Measurements from ENCODE around the gene MUC4. TPM values are rescaled to one million over a fixed set of nuclear protein-coding genes. Genes with fewer than 3 reads are reported as not detected.

MUC4 gene
- total RNA-seq, 4 donors from 2014 or later: not detected

GRCh38 chr3:195822131-195822696 is 10.5 kb upstream of the MUC4 start:
- WGBS, 2 donors: 79 to 86% methylated on average over 16 of the region's 16 CpGs
- no peaks in the 10 kb centered on the region for H3K9me3 ChIP-seq
- no peak for TF ChIP-seq POLR2A (IDR thresholded peaks at IDR 0.05)
- no peak for TF ChIP-seq CTCF (IDR thresholded peaks at IDR 0.05)
- no peak for TF ChIP-seq EP300 (IDR thresholded peaks at IDR 0.05)

GRCh38 chr3:195821403-195822130 is 9.8 kb upstream of the MUC4 start:
- Histone ChIP-seq H3K27me3 (peaks cover 0 to 4% of the 10 kb centered on the region in 2 donors), H3K9me3 (no peaks in the 10 kb centered on the region), H3K4me1 (peaks cover 0 to 6% (median 0%) of the 10 kb centered on the region in 4 donors), H3K36me3 (no peaks in the 10 kb centered on the region), H3K4me3 (no peak overlapping the region), H3K27ac (no peak overlapping the region)
- no peak for TF ChIP-seq EP300 (IDR thresholded peaks at IDR 0.05)
- no peak for TF ChIP-seq POLR2A (IDR thresholded peaks at IDR 0.05)
- no peak for TF ChIP-seq CTCF (IDR thresholded peaks at IDR 0.05)
- WGBS, 2 donors: 84% methylated on average over 20 to 21 of the region's 21 CpGs
- no peak for DNase-seq (ENCODE audit: low spot score in 2 of 2)

More at GRCh38 chr3:195822131-195822696, 10.5 kb upstream of the MUC4 start:
- no peak for DNase-seq (ENCODE audit: low spot score in 2 of 2)
- H3K36me3 ChIP-seq: no peaks in the 10 kb centered on the region
- no peak overlapping the region for H3K4me3 ChIP-seq
- H3K27ac ChIP-seq: no peak overlapping the region
- H3K4me1 ChIP-seq: peaks cover 0 to 6% (median 0%) of the 10 kb centered on the region in 4 donors
- H3K27me3 ChIP-seq: peaks cover 0 to 4% of the 10 kb centered on the region in 2 donors

DNA sequence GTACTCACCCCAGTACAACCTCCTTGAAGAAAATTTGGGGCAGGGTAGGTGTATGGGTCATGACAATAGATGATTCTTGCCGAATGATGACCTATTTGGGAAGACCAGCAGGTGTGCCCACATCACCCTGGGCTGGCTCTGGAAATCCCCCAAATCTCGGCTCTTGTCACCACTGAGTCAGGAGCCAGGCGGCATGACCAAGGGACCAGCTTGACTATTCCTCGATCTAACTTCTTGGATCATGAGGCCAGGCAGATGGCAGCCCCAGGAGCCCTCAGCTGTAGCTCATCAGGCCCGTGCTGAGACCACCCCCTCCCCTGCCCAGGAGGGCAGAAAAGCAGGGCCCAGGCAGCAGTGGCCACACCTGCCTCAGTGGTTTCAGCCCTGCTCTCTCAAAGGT is 9.2 kb upstream of the MUC4 start:
- no peak overlapping the region for H3K4me3 ChIP-seq
- TF ChIP-seq POLR2A (IDR thresholded peaks at IDR 0.05) (no peak), EP300 (IDR thresholded peaks at IDR 0.05) (no peak), CTCF (IDR thresholded peaks at IDR 0.05) (no peak)
- H3K4me1 ChIP-seq: peaks cover 0 to 6% (median 0%) of the 10 kb centered on the region in 4 donors
- no peaks in the 10 kb centered on the region for H3K36me3 ChIP-seq
- no peak for DNase-seq (ENCODE audit: low spot score in 2 of 2)
- H3K27me3 ChIP-seq: peaks cover 0 to 4% of the 10 kb centered on the region in 2 donors
- H3K9me3 ChIP-seq: no peaks in the 10 kb centered on the region
- no peak overlapping the region for H3K27ac ChIP-seq
- WGBS, 2 donors: 81 to 83% methylated on average over 5 of the region's 5 CpGs

- H3K4me3 ChIP-seq: no peak overlapping the region
- no peak for DNase-seq (ENCODE audit: low spot score in 2 of 2)
- H3K9me3 ChIP-seq: no peaks in the 10 kb centered on the region
- H3K27me3 ChIP-seq: peaks cover 0 to 4% of the 10 kb centered on the region in 2 donors
- H3K36me3 ChIP-seq: no peaks in the 10 kb centered on the region
- H3K27ac ChIP-seq: no peak overlapping the region
- WGBS, 2 donors: 60 to 75% methylated on average over 8 of the region's 8 CpGs
- H3K4me1 ChIP-seq: peaks cover 0 to 6% (median 0%) of the 10 kb centered on the region in 4 donors
- TF ChIP-seq EP300 (IDR thresholded peaks at IDR 0.05): no peak
- TF ChIP-seq POLR2A (IDR thresholded peaks at IDR 0.05): no peak
- no peak for TF ChIP-seq CTCF (IDR thresholded peaks at IDR 0.05)
These were observed 8.5 kb upstream of the MUC4 start for GRCh38 chr3:195820186-195820585.

- 72 to 75% methylated on average over 21 of the region's 21 CpGs for WGBS, 2 donors
- TF ChIP-seq CTCF (IDR thresholded peaks at IDR 0.05) (no peak), EP300 (IDR thresholded peaks at IDR 0.05) (no peak), POLR2A (IDR thresholded peaks at IDR 0.05) (no peak)
- no peak overlapping the region for H3K4me3 ChIP-seq
- H3K36me3 ChIP-seq: no peaks in the 10 kb centered on the region
- peaks cover 0 to 10% of the 10 kb centered on the region in 2 donors for H3K27me3 ChIP-seq
- H3K4me1 ChIP-seq: peaks cover 0 to 3% (median 0%) of the 10 kb centered on the region in 4 donors
- no peaks in the 10 kb centered on the region for H3K9me3 ChIP-seq
- no peak overlapping the region for H3K27ac ChIP-seq
- no peak for DNase-seq (ENCODE audit: low spot score in 2 of 2)
These were observed 6.6 kb upstream of the MUC4 start for GRCh38 chr3:195818301-195818700.
